Neural progenitor cell (in vitro differentiated cells): ENCODE data around the gene TPMT. TPM values are rescaled to one million over a fixed set of nuclear protein-coding genes. Genes with fewer than 3 reads are reported as not detected.

Experiments used
- DNase-seq: peaks from one replicate; pipeline ENCODE4 v3.0.0-alpha.2; 2016; ENCODE audit warnings: low spot score
- H2AFZ ChIP-seq: fragments of 200-600 bp; sonication (generic); replicated peaks from 2 replicates; pipeline ENCODE4 v1.6.1; 2016; ENCODE audit warnings: antibody characterized with exemption
- H3F3A ChIP-seq: fragments of 200-600 bp; sonication (generic); 2 replicates; pipeline ENCODE4 v1.6.1; 2016; ENCODE audit warnings: antibody characterized with exemption, low read depth
- H3K27ac ChIP-seq: fragments of 200-600 bp; sonication (generic); 2 replicates; pipeline ENCODE4 v1.5.1; 2016; ENCODE audit warnings: mild to moderate bottlenecking
- H3K27me3 ChIP-seq: fragments of 200-600 bp; sonication (generic); 2 replicates; pipeline ENCODE4 v1.6.1; 2016; ENCODE audit warnings: mild to moderate bottlenecking, moderate library complexity
- H3K36me3 ChIP-seq: fragments of 200-600 bp; sonication (generic); 2 replicates; pipeline ENCODE4 v1.5.1; 2016
- H3K4me1 ChIP-seq: fragments of 200-600 bp; sonication (generic); 2 replicates; pipeline ENCODE4 v1.6.1; 2016; ENCODE audit warnings: mixed run types
- H3K4me2 ChIP-seq: fragments of 200-600 bp; sonication (generic); 2 replicates; pipeline ENCODE4 v1.6.1; 2016
- H3K4me3 ChIP-seq: fragments of 200-600 bp; sonication (generic); 2 replicates; pipeline ENCODE4 v1.5.1; 2016
- H3K79me2 ChIP-seq: fragments of 200-600 bp; sonication (generic); 2 replicates; pipeline ENCODE4 v1.6.1; 2016; ENCODE audit warnings: low read depth
- H3K9ac ChIP-seq: fragments of 200-600 bp; sonication (generic); 2 replicates; pipeline ENCODE4 v1.6.1; 2016
- H3K9me3 ChIP-seq: fragments of 200-600 bp; sonication (generic); 2 replicates; pipeline ENCODE4 v1.5.1; 2016; ENCODE audit warnings: low read depth
- H4K20me1 ChIP-seq: fragments of 200-600 bp; sonication (generic); 2 replicates; pipeline ENCODE4 v1.6.1; 2016; ENCODE audit warnings: low read depth
- H3K27ac Mint-ChIP-seq: 3 replicates; pipeline ENCODE4 v1.8.0; 2021; ENCODE audit warnings: mixed read lengths
- H3K27me3 Mint-ChIP-seq: 2 replicates; pipeline ENCODE4 v1.8.0; 2022; ENCODE audit warnings: low read depth, mild to moderate bottlenecking, inconsistent platforms, moderate library complexity, mixed read lengths; ENCODE audit not compliant: insufficient read depth
- H3K36me3 Mint-ChIP-seq: 3 replicates; pipeline ENCODE4 v1.8.0; 2021; ENCODE audit warnings: mixed read lengths
- H3K4me1 Mint-ChIP-seq: 3 replicates; pipeline ENCODE4 v1.8.0; 2021; ENCODE audit warnings: mixed read lengths
- H3K4me3 Mint-ChIP-seq: 3 replicates; pipeline ENCODE4 v1.8.0; 2021; ENCODE audit warnings: mild to moderate bottlenecking, moderate library complexity, mixed read lengths
- H3K9me3 Mint-ChIP-seq: 3 replicates; pipeline ENCODE4 v1.8.0; 2020; ENCODE audit warnings: mixed read lengths
- CTCF ChIP-seq: fragments of 200-600 bp; sonication (generic); IDR thresholded peaks from 2 replicates; pipeline ENCODE4 v1.5.1; 2017; ENCODE audit warnings: antibody characterized with exemption, mild to moderate bottlenecking
- EZH2 ChIP-seq: fragments of 200-600 bp; sonication (generic); IDR thresholded peaks from 2 replicates; pipeline ENCODE4 v1.6.1; 2017; ENCODE audit warnings: antibody characterized with exemption, mild to moderate bottlenecking, moderate library complexity
- EZH2phosphoT487 ChIP-seq: fragments of 200-600 bp; sonication (generic); IDR thresholded peaks from 2 replicates; pipeline ENCODE4 v1.6.1; 2017; ENCODE audit warnings: antibody characterized with exemption
- total RNA-seq: library from RNA; depleted of rRNA; stranded (reverse); fragments of >200 nt; gene quantifications from 2 replicates; pipeline ENCODE4 v1.2.3, GENCODE V29; 2015; ENCODE audit warnings: low replicate concordance

TPMT gene
- total RNA-seq, 1 donor from 2014 or later: 22.1 TPM

GRCh38 chr6:18101873-18102272, 53.0 kb downstream of the TPMT start:
- Histone ChIP-seq H3K79me2 (no peaks in the 10 kb centered on the region), H3K9ac (no peak overlapping the region), H3K4me1 (peaks cover 14% of the 10 kb centered on the region), H3K4me2 (no peak overlapping the region), H3F3A (no peaks in the 10 kb centered on the region), H3K36me3 (no peaks in the 10 kb centered on the region), H3K27me3 (no peaks in the 10 kb centered on the region), H4K20me1 (no peaks in the 10 kb centered on the region), H3K9me3 (no peaks in the 10 kb centered on the region), H3K27ac (no peak overlapping the region), H3K4me3 (no peak overlapping the region), H2AFZ (no peak overlapping the region)
- H3K27me3 Mint-ChIP-seq: peaks cover 5% of the 10 kb centered on the region
- no peak overlapping the region for H3K27ac Mint-ChIP-seq
- H3K4me1 Mint-ChIP-seq: no peaks in the 10 kb centered on the region
- no peak for DNase-seq
- H3K4me3 Mint-ChIP-seq: no peak overlapping the region
- no peak for TF ChIP-seq CTCF
- peaks cover 2% of the 10 kb centered on the region for H3K36me3 Mint-ChIP-seq
- H3K9me3 Mint-ChIP-seq: peaks cover 4% of the 10 kb centered on the region

- TF ChIP-seq EZH2phosphoT487: no peak
- TF ChIP-seq CTCF: no peak
- no peak for TF ChIP-seq EZH2
- H3K79me2 ChIP-seq: no peaks in the 10 kb centered on the region
- H3K27ac Mint-ChIP-seq: no peak overlapping the region
- no peaks in the 10 kb centered on the region for H3K9me3 ChIP-seq
- H3K4me2 ChIP-seq: no peak overlapping the region
- no peaks in the 10 kb centered on the region for H4K20me1 ChIP-seq
- no peak overlapping the region for H3K4me3 Mint-ChIP-seq
- no peaks in the 10 kb centered on the region for H3K4me1 Mint-ChIP-seq
- no peak overlapping the region for H3K4me3 ChIP-seq
- H3K36me3 ChIP-seq: no peaks in the 10 kb centered on the region
- H3K9me3 Mint-ChIP-seq: peaks cover 3% of the 10 kb centered on the region
- H2AFZ ChIP-seq: no peak overlapping the region
- H3K27me3 Mint-ChIP-seq: peaks cover 5% of the 10 kb centered on the region
- H3K4me1 ChIP-seq: peaks cover 14% of the 10 kb centered on the region
- no peak overlapping the region for H3K27ac ChIP-seq
- H3K9ac ChIP-seq: no peak overlapping the region
- H3K27me3 ChIP-seq: no peaks in the 10 kb centered on the region
- H3F3A ChIP-seq: no peaks in the 10 kb centered on the region
- no peak for DNase-seq
- peaks cover 2% of the 10 kb centered on the region for H3K36me3 Mint-ChIP-seq
These were observed 53.6 kb downstream of the TPMT start for GRCh38 chr6:18101271-18101670.

GRCh38 chr6:18100296-18100695, 54.6 kb downstream of the TPMT start:
- no peaks in the 10 kb centered on the region for H3K36me3 Mint-ChIP-seq
- Histone ChIP-seq H3K4me2 (peak overlapping the region; percentile 23), H3K4me3 (no peak overlapping the region), H3K9me3 (no peaks in the 10 kb centered on the region), H3F3A (no peaks in the 10 kb centered on the region), H4K20me1 (no peaks in the 10 kb centered on the region), H2AFZ (peak overlapping the region; percentile 36), H3K27ac (no peak overlapping the region), H3K9ac (no peak overlapping the region), H3K36me3 (no peaks in the 10 kb centered on the region), H3K27me3 (no peaks in the 10 kb centered on the region), H3K79me2 (no peaks in the 10 kb centered on the region), H3K4me1 (peaks cover 14% of the 10 kb centered on the region)
- no peak overlapping the region for H3K27ac Mint-ChIP-seq
- no peaks in the 10 kb centered on the region for H3K4me1 Mint-ChIP-seq
- no peak overlapping the region for H3K4me3 Mint-ChIP-seq
- no peak for TF ChIP-seq CTCF
- no peak for TF ChIP-seq EZH2phosphoT487
- no peak for DNase-seq
- H3K27me3 Mint-ChIP-seq: peaks cover 5% of the 10 kb centered on the region
- H3K9me3 Mint-ChIP-seq: no peaks in the 10 kb centered on the region

GRCh38 chr6:18099511-18099910, 55.4 kb downstream of the TPMT start:
- no peak overlapping the region for H3K9ac ChIP-seq
- peaks cover 14% of the 10 kb centered on the region for H3K4me1 ChIP-seq
- no peaks in the 10 kb centered on the region for H4K20me1 ChIP-seq
- H3K36me3 Mint-ChIP-seq: no peaks in the 10 kb centered on the region
- no peaks in the 10 kb centered on the region for H3F3A ChIP-seq
- no peak overlapping the region for H3K27ac ChIP-seq
- H3K9me3 ChIP-seq: no peaks in the 10 kb centered on the region
- H3K4me2 ChIP-seq: no peak overlapping the region
- no peak for DNase-seq
- H2AFZ ChIP-seq: peak overlapping the region; percentile 36
- no peak overlapping the region for H3K27ac Mint-ChIP-seq
- H3K36me3 ChIP-seq: no peaks in the 10 kb centered on the region
- H3K4me3 ChIP-seq: no peak overlapping the region
- H3K4me3 Mint-ChIP-seq: no peak overlapping the region
- peaks cover 5% of the 10 kb centered on the region for H3K27me3 Mint-ChIP-seq
- TF ChIP-seq EZH2phosphoT487 (no peak), EZH2 (no peak), CTCF (no peak)
- H3K27me3 ChIP-seq: no peaks in the 10 kb centered on the region
- no peaks in the 10 kb centered on the region for H3K9me3 Mint-ChIP-seq
- no peaks in the 10 kb centered on the region for H3K4me1 Mint-ChIP-seq
- H3K79me2 ChIP-seq: no peaks in the 10 kb centered on the region
